Loucy (cell line): ENCODE results near the gene CXXC4.

ENCODE experiments used
- H2AFZ ChIP-seq: fragments of 200-600 bp; sonication (generic); 2 replicates; pipeline ENCODE4 v1.6.0; 2016; ENCODE audit warnings: antibody characterized with exemption, mild to moderate bottlenecking, low read length, moderate library complexity
- H3F3A ChIP-seq: fragments of 200-600 bp; 2 replicates; pipeline ENCODE4 v1.6.0; 2016; ENCODE audit warnings: antibody characterized with exemption, low read depth, mild to moderate bottlenecking
- H3K27me3 ChIP-seq: fragments of 200-600 bp; sonication (generic); 2 replicates; pipeline ENCODE4 v1.6.1; 2014; ENCODE audit warnings: low read length, mild to moderate bottlenecking; ENCODE audit not compliant: insufficient read depth, poor library complexity, severe bottlenecking
- H3K36me3 ChIP-seq: fragments of 200-600 bp; sonication (generic); 2 replicates; pipeline ENCODE4 v1.6.1; 2016; ENCODE audit warnings: low read length; ENCODE audit not compliant: insufficient read depth
- H3K4me1 ChIP-seq: fragments of 200-600 bp; sonication (generic); 2 replicates; pipeline ENCODE4 v1.5.1; 2014; ENCODE audit warnings: low read length, mild to moderate bottlenecking; ENCODE audit not compliant: insufficient read depth, poor library complexity, severe bottlenecking
- H3K4me2 ChIP-seq: fragments of 200-600 bp; sonication (generic); 2 replicates; pipeline ENCODE4 v1.6.0; 2014; ENCODE audit warnings: antibody characterized with exemption, low read length, low read depth, mild to moderate bottlenecking; ENCODE audit not compliant: poor library complexity, severe bottlenecking
- H3K4me3 ChIP-seq: fragments of 200-600 bp; sonication (generic); 2 replicates; pipeline ENCODE4 v1.5.1; 2014; ENCODE audit warnings: low read length, mild to moderate bottlenecking, mixed read lengths; ENCODE audit not compliant: poor library complexity, severe bottlenecking
- H3K79me2 ChIP-seq: fragments of 200-600 bp; sonication (generic); 2 replicates; pipeline ENCODE4 v1.6.1; 2014; ENCODE audit warnings: low read length; ENCODE audit not compliant: insufficient read depth
- H3K9ac ChIP-seq: fragments of 200-600 bp; sonication (generic); 2 replicates; pipeline ENCODE4 v1.6.0; 2014; ENCODE audit warnings: mild to moderate bottlenecking, low read depth, low read length, moderate library complexity; ENCODE audit not compliant: poor library complexity, severe bottlenecking
- H3K9me2 ChIP-seq: fragments of 200-600 bp; sonication (generic); replicated peaks from 2 replicates; pipeline ENCODE4 v1.6.1; 2016; ENCODE audit warnings: low read depth, low read length, mixed read lengths
- H3K9me3 ChIP-seq: fragments of 200-600 bp; sonication (generic); 2 replicates; pipeline ENCODE4 v1.6.1; 2014; ENCODE audit warnings: mild to moderate bottlenecking, antibody characterized with exemption, low read length, low read depth; ENCODE audit not compliant: insufficient read depth
- H4K20me1 ChIP-seq: fragments of 200-600 bp; sonication (generic); 2 replicates; pipeline ENCODE4 v1.6.0; 2014; ENCODE audit warnings: antibody characterized with exemption, low read length, mild to moderate bottlenecking; ENCODE audit not compliant: insufficient read depth, poor library complexity, severe bottlenecking
- CTCF ChIP-seq: fragments of 200-600 bp; sonication (generic); conservative IDR thresholded peaks from 2 replicates; pipeline ENCODE4 v1.5.1; 2014; ENCODE audit warnings: mild to moderate bottlenecking, antibody characterized with exemption, low read length
- EZH2phosphoT487 ChIP-seq: fragments of 200-600 bp; IDR thresholded peaks from 2 replicates; pipeline ENCODE4 v1.6.1; 2018; ENCODE audit warnings: antibody characterized with exemption, mild to moderate bottlenecking, moderate library complexity, borderline replicate concordance

The CXXC4 gene

GRCh38 chr4:104508224-104508623 is 13.5 kb upstream of the CXXC4 start:
- Histone ChIP-seq H3K9ac (no peak overlapping the region), H3K79me2 (no peaks in the 10 kb centered on the region), H2AFZ (no peak overlapping the region), H3K36me3 (no peaks in the 10 kb centered on the region), H3K9me3 (no peaks in the 10 kb centered on the region), H4K20me1 (no peaks in the 10 kb centered on the region), H3K4me3 (no peak overlapping the region), H3K27me3 (no peaks in the 10 kb centered on the region), H3K4me1 (no peaks in the 10 kb centered on the region), H3K4me2 (no peak overlapping the region), H3K9me2 (no peaks in the 10 kb centered on the region), H3F3A (no peaks in the 10 kb centered on the region)
- TF ChIP-seq CTCF (no peak), EZH2phosphoT487 (no peak)

- Histone ChIP-seq H3K9ac (no peak overlapping the region), H4K20me1 (no peaks in the 10 kb centered on the region), H2AFZ (no peak overlapping the region), H3K79me2 (no peaks in the 10 kb centered on the region), H3F3A (no peaks in the 10 kb centered on the region), H3K4me1 (no peaks in the 10 kb centered on the region), H3K4me2 (no peak overlapping the region), H3K9me3 (no peaks in the 10 kb centered on the region), H3K27me3 (no peaks in the 10 kb centered on the region), H3K4me3 (no peak overlapping the region), H3K36me3 (no peaks in the 10 kb centered on the region), H3K9me2 (no peaks in the 10 kb centered on the region)
- TF ChIP-seq EZH2phosphoT487 (no peak), CTCF (no peak)
These were observed 12.4 kb upstream of the CXXC4 start for GRCh38 chr4:104507112-104507511.

GRCh38 chr4:104504536-104504935 is 9.8 kb upstream of the CXXC4 start:
- H3K9ac ChIP-seq: no peak overlapping the region
- no peaks in the 10 kb centered on the region for H4K20me1 ChIP-seq
- H3K79me2 ChIP-seq: no peaks in the 10 kb centered on the region
- no peaks in the 10 kb centered on the region for H3K9me2 ChIP-seq
- no peak overlapping the region for H3K4me3 ChIP-seq
- no peaks in the 10 kb centered on the region for H3F3A ChIP-seq
- H2AFZ ChIP-seq: no peak overlapping the region
- no peaks in the 10 kb centered on the region for H3K9me3 ChIP-seq
- H3K4me1 ChIP-seq: no peaks in the 10 kb centered on the region
- no peak for TF ChIP-seq CTCF
- TF ChIP-seq EZH2phosphoT487: no peak
- no peaks in the 10 kb centered on the region for H3K36me3 ChIP-seq
- H3K27me3 ChIP-seq: no peaks in the 10 kb centered on the region
- H3K4me2 ChIP-seq: no peak overlapping the region
